Naive thymus-derived CD4-positive, alpha-beta T cell (primary cell): ENCODE results near the gene ZBTB7C. TPM values are rescaled to one million over a fixed set of nuclear protein-coding genes. Genes with fewer than 3 reads are reported as not detected.
A peak's percentile ranks its signal among the peaks of the same experiment; 100 is the strongest.

Source experiments
- ATAC-seq: fragments of 150-1000 bp; cut with Tn5 transposase; 2 replicates; pipeline ENCODE4 v1.10.0; 2021; ENCODE audit warnings: mild to moderate bottlenecking, moderate library complexity
- CTCF ChIA-PET: fragments of 350-600 bp; sonication (Branson Sonifier 250); formaldehyde crosslinking; loops from one replicate; lab custom pipeline; 2021; ENCODE audit warnings: antibody characterized with exemption; lab: Charles Lee
- POLR2A ChIA-PET: fragments of 350-600 bp; sonication (Branson Sonifier 250); formaldehyde crosslinking; loops from one replicate; lab custom pipeline; 2021; ENCODE audit warnings: antibody characterized with exemption, inconsistent platforms; lab: Charles Lee
- DNase-seq, 9 donors: peaks; one replicate each; pipeline versions ENCODE4 v3.0.0 to v3.0.0-alpha.2; 2020 to 2022; ENCODE audit warnings: mixed read lengths in 1 of 9
- H3K27ac ChIP-seq: one replicate; pipeline ENCODE4 v1.7.0; 2013; ENCODE audit warnings: mild to moderate bottlenecking, low read depth, low read length, moderate library complexity
- H3K27me3 ChIP-seq, 2 donors: one replicate each; pipeline ENCODE4 v1.7.0; 2013; ENCODE audit warnings: low read length in 2 of 2, mild to moderate bottlenecking in 2 of 2, moderate library complexity in 2 of 2; ENCODE audit not compliant: control insufficient read depth in 2 of 2, insufficient read depth in 2 of 2
- H3K36me3 ChIP-seq, 3 experiments: 1 replicate in 2 of 3; 2 replicates in 1 of 3; pipeline ENCODE4 v1.7.0; 2013; ENCODE audit warnings: low read length in 3 of 3, mild to moderate bottlenecking in 3 of 3, moderate library complexity in 1 of 3; ENCODE audit not compliant: insufficient read depth in 3 of 3, control insufficient read depth in 2 of 3
- H3K4me1 ChIP-seq, 2 donors: one replicate each; pipeline ENCODE4 v1.7.0; 2013; ENCODE audit warnings: low read length in 2 of 2, mild to moderate bottlenecking in 2 of 2, moderate library complexity in 1 of 2; ENCODE audit not compliant: control insufficient read depth in 2 of 2, insufficient read depth in 2 of 2
- H3K4me3 ChIP-seq: 2 replicates; pipeline ENCODE4 v1.7.0; 2013; ENCODE audit warnings: mild to moderate bottlenecking, low read length
- H3K9me3 ChIP-seq, 3 experiments: 1 replicate in 2 of 3; 2 replicates in 1 of 3; pipeline ENCODE4 v1.7.0; 2013; ENCODE audit warnings: low read length in 3 of 3; ENCODE audit not compliant: control insufficient read depth in 2 of 3
- H3K27ac Mint-ChIP-seq, 9 donors: one replicate each; pipeline ENCODE4 v1.8.0; 2020 to 2022; ENCODE audit warnings: mixed read lengths in 9 of 9, mild to moderate bottlenecking in 8 of 9, moderate library complexity in 5 of 9, inconsistent platforms in 2 of 9
- H3K27me3 Mint-ChIP-seq, 5 donors: one replicate each; pipeline ENCODE4 v1.8.0; 2021 to 2022; ENCODE audit warnings: mixed read lengths in 5 of 5, mild to moderate bottlenecking in 1 of 5
- H3K36me3 Mint-ChIP-seq, 5 donors: one replicate each; pipeline ENCODE4 v1.8.0; 2020 to 2022; ENCODE audit warnings: mixed read lengths in 5 of 5, mild to moderate bottlenecking in 3 of 5, inconsistent platforms in 1 of 5
- H3K4me1 Mint-ChIP-seq, 7 donors: one replicate each; pipeline ENCODE4 v1.8.0; 2020 to 2022; ENCODE audit warnings: mixed read lengths in 7 of 7, mild to moderate bottlenecking in 3 of 7, inconsistent platforms in 1 of 7
- H3K4me3 Mint-ChIP-seq, 10 donors: one replicate each; pipeline ENCODE4 v1.8.0; 2020 to 2022; ENCODE audit warnings: mild to moderate bottlenecking in 10 of 10, mixed read lengths in 10 of 10, moderate library complexity in 6 of 10, inconsistent platforms in 2 of 10
- H3K9me3 Mint-ChIP-seq, 11 donors: one replicate each; pipeline ENCODE4 v1.8.0; 2020 to 2022; ENCODE audit warnings: mixed read lengths in 11 of 11, mild to moderate bottlenecking in 4 of 11, inconsistent platforms in 1 of 11, moderate library complexity in 1 of 11
- intact Hi-C, 2 donors: fragments of 100-400 bp; cut with micrococcal nuclease; formaldehyde crosslinking; loops; one replicate each; pipeline ENCODE4 v1.15.1; 2023
- polyA plus RNA-seq, 2 donors: library from polyadenylated mRNA; unstranded; fragments of 300-500 nt; fragmentation: Illumina TruSeq; gene quantifications; one replicate each; pipeline ENCODE4 v1.2.3, GENCODE V29; 2021
- total RNA-seq, 6 experiments: library from RNA in 5 of 6; stranded (reverse) in 5 of 6; gene quantifications; 1 replicate in 5 of 6; 2 replicates in 1 of 6; pipeline ENCODE4 v1.2.3 and lab custom pipeline; 2021 to 2026

The ZBTB7C gene
- total and polyA plus RNA-seq, 7 experiments from 2014 or later, result 0.51 TPM; not detected in 6

GRCh38 chr18:48053881-48054816 is 355.0 kb downstream of the ZBTB7C start:
- no peaks in the 10 kb centered on the region for H3K36me3 Mint-ChIP-seq
- no peak overlapping the region for H3K4me3 Mint-ChIP-seq
- Histone ChIP-seq H3K9me3 (no peaks in the 10 kb centered on the region), H3K4me1 (no peaks in the 10 kb centered on the region), H3K36me3 (no peaks in the 10 kb centered on the region), H3K27me3 (no peaks in the 10 kb centered on the region), H3K27ac (no peak overlapping the region), H3K4me3 (no peak overlapping the region)
- H3K4me1 Mint-ChIP-seq, result no peaks in the 10 kb centered on the region
- intact Hi-C loops, result no loop called here
- ChIA-PET CTCF (no interaction called here), POLR2A (no interaction called here)
- DNase-seq (no peak), ATAC-seq (no peak)
- peaks cover 0 to 8% (median 0%) of the 10 kb centered on the region in 11 donors for H3K9me3 Mint-ChIP-seq
- peaks cover 45 to 58% (median 51%) of the 10 kb centered on the region in 5 donors for H3K27me3 Mint-ChIP-seq
- peak overlapping the region in 1 of 9 donors; percentile 81 for H3K27ac Mint-ChIP-seq

DNA sequence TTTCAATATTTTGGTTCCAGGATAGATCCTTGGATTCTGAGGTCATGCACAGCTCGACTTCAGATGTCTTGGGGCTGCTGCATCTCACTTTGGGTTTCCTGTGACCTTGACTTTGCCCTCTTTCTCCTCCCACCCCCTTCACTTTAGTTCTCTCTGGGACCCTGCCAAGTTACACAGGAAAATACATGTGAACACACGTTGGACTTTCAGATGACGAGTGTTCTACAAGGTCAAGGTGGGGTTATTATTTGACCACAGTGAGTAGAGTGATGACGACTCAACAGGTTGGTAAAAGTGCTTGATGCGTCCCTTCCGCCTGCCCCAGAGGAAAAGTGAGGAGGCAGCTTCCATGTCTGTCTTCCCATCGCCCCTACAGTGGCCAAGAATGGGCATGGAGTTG is 356.3 kb downstream of the ZBTB7C start:
- ChIA-PET CTCF (no interaction called here), POLR2A (no interaction called here)
- H3K27ac ChIP-seq, result no peak overlapping the region
- ATAC-seq (no peak), DNase-seq (no peak)
- no peaks in the 10 kb centered on the region for H3K4me1 ChIP-seq
- Mint-ChIP-seq H3K27me3 (peaks cover 39 to 51% (median 42%) of the 10 kb centered on the region in 5 donors), H3K4me1 (no peaks in the 10 kb centered on the region), H3K36me3 (no peaks in the 10 kb centered on the region), H3K27ac (no peak overlapping the region), H3K9me3 (peaks cover 0 to 8% (median 0%) of the 10 kb centered on the region in 11 donors), H3K4me3 (no peak overlapping the region)
- intact Hi-C loops, result no loop called here
- H3K9me3 ChIP-seq, result no peaks in the 10 kb centered on the region
- H3K36me3 ChIP-seq, result no peaks in the 10 kb centered on the region
- no peak overlapping the region for H3K4me3 ChIP-seq
- H3K27me3 ChIP-seq, result no peaks in the 10 kb centered on the region

DNA sequence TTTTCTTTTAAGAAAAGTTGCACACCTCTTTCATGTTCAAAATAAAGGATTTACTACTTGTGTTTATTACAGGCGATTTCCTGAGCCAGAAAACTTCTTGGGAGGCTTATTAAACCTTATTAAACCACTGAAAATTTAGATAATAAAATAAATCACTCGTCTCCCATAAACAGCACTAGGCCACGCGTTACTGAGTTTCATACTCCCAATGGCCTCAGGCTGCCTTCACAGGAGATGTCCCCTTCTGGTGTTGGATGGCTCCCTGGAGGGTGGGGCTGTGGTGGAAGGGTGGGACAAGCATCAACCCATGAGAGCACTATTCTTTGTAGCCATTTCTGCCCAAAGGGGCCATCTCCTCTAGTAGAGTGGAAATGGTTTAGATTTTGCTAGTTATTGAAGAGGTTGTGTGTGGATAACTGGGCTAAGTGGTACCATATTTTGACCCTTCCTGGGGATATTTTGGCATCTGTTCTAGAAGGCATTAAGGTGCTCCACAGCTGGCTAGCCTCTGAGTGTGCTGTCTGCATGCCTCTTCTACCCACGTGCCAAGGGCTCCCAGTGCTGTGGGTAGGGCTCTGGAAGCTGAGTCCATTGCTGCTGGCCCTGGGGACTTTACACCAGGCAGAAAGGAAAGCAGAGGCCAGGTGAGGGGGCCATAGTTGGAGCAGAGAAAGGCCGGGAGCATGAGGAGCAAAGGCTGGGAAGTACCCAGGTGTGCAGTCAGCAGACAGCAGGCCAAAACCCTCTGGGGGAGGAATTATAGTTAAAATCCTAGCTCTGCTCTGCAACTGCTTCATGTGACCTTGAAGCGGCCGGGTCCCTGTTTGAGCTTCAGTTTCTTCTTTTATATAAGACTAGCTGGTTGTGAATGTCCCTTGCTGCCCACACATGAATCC is 357.0 kb downstream of the ZBTB7C start:
- peaks cover 36 to 51% (median 46%) of the 10 kb centered on the region in 5 donors for H3K27me3 Mint-ChIP-seq
- Histone ChIP-seq H3K27ac (no peak overlapping the region), H3K4me1 (no peaks in the 10 kb centered on the region), H3K36me3 (no peaks in the 10 kb centered on the region), H3K27me3 (no peaks in the 10 kb centered on the region), H3K4me3 (no peak overlapping the region), H3K9me3 (no peaks in the 10 kb centered on the region)
- H3K9me3 Mint-ChIP-seq, result peaks cover 0 to 6% (median 0%) of the 10 kb centered on the region in 11 donors
- ChIA-PET POLR2A (no interaction called here), CTCF (interaction anchor here (0.6 kb wide), 1 partner anchor 33 kb away, joined by 3 read pairs; no protein-coding TSS in a partner anchor)
- no peaks in the 10 kb centered on the region for H3K36me3 Mint-ChIP-seq
- no peak for DNase-seq
- H3K27ac Mint-ChIP-seq, result no peak overlapping the region
- no peak for ATAC-seq
- no peak overlapping the region for H3K4me3 Mint-ChIP-seq
- intact Hi-C loops, result no loop called here
- H3K4me1 Mint-ChIP-seq, result no peaks in the 10 kb centered on the region

DNA sequence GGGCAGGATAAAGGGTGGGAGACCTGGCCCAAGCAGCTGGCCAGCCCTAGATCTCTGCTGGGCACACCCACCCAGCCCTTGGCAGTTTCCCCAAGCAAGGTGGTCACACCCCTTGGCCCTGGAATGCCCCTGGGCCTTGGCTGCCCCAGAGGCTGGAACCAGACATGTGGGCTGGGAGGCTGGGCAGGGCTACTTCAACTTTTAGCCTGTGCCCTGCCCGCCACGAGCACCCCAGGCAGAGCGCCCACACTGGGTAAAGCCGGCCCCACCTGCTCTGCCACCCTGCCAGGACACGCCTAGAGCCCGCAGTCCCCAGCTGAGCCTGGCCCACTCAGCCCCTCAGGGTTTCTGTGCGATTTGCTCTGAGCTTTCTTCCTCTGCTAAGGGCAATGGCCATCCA is 359.0 kb downstream of the ZBTB7C start:
- H3K27ac Mint-ChIP-seq, result no peak overlapping the region
- no peaks in the 10 kb centered on the region for H3K27me3 ChIP-seq
- DNase-seq (no peak), ATAC-seq (no peak)
- no peaks in the 10 kb centered on the region for H3K36me3 ChIP-seq
- peaks cover 22 to 44% (median 40%) of the 10 kb centered on the region in 5 donors for H3K27me3 Mint-ChIP-seq
- no peaks in the 10 kb centered on the region for H3K4me1 Mint-ChIP-seq
- ChIA-PET CTCF (interaction anchor here (0.7 kb wide), 1 partner anchor 182 kb away, joined by 3 read pairs; no protein-coding TSS in a partner anchor), POLR2A (no interaction called here)
- intact Hi-C loops, result no loop called here
- H3K4me1 ChIP-seq, result no peaks in the 10 kb centered on the region
- H3K27ac ChIP-seq, result no peak overlapping the region
- H3K4me3 ChIP-seq, result no peak overlapping the region
- peaks cover 0 to 10% (median 5%) of the 10 kb centered on the region in 11 donors for H3K9me3 Mint-ChIP-seq
- peaks cover 0 to 7% (median 0%) of the 10 kb centered on the region in 3 experiments for H3K9me3 ChIP-seq
- no peak overlapping the region for H3K4me3 Mint-ChIP-seq
- H3K36me3 Mint-ChIP-seq, result peaks cover 0 to 6% (median 0%) of the 10 kb centered on the region in 5 donors

DNA sequence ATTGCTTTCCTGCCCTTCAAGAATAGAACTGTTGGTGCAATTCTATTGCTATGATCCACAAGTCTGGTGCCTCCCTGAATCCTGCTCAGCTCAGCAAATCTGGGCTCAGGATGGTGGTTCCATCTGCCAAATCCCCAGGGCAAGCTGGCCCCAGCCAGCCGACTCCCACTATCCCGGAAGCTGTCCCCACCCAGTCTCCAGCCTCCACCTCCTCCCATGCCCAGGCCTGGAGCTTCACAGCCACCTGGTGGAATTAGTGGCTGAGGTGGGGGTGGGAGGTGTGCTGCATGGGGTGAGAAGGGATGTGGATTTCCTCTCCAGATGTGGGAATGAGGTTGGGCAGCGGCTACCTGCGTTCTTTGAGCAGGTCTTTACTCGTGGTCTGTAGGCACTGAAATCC is 359.4 kb downstream of the ZBTB7C start:
- H3K36me3 ChIP-seq, result no peaks in the 10 kb centered on the region
- peaks cover 0 to 10% (median 5%) of the 10 kb centered on the region in 11 donors for H3K9me3 Mint-ChIP-seq
- peaks cover 0 to 6% (median 0%) of the 10 kb centered on the region in 5 donors for H3K36me3 Mint-ChIP-seq
- no peak overlapping the region for H3K4me3 ChIP-seq
- no peak overlapping the region for H3K27ac ChIP-seq
- H3K4me3 Mint-ChIP-seq, result no peak overlapping the region
- ChIA-PET POLR2A (no interaction called here), CTCF (no interaction called here)
- intact Hi-C loops, result no loop called here
- peaks cover 20 to 41% (median 36%) of the 10 kb centered on the region in 5 donors for H3K27me3 Mint-ChIP-seq
- no peaks in the 10 kb centered on the region for H3K27me3 ChIP-seq
- no peaks in the 10 kb centered on the region for H3K4me1 Mint-ChIP-seq
- no peaks in the 10 kb centered on the region for H3K4me1 ChIP-seq
- no peak overlapping the region for H3K27ac Mint-ChIP-seq
- no peak for ATAC-seq
- no peak for DNase-seq
- H3K9me3 ChIP-seq, result peaks cover 0 to 7% (median 0%) of the 10 kb centered on the region in 3 experiments

DNA sequence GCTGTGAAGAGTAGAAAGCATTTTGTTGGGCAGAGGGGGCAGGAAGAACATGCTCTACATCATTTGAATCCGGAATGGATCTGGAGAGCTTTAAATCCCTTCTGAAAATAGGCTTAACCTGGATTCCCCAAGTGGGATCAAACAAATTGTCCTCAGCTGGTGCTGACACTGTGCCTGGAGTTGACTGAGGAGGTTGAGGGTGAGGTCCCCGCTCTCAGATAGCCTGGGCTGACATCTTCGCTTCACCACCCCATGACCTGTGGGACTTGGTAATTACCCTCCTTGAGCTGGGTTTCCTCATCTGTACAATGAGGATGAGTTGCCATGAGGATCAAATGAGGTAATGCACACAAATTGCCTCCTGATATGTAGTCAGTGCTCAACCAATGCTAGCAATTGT is 360.9 kb downstream of the ZBTB7C start:
- Mint-ChIP-seq H3K4me1 (no peaks in the 10 kb centered on the region), H3K36me3 (peaks cover 0 to 6% (median 0%) of the 10 kb centered on the region in 5 donors), H3K9me3 (peaks cover 0 to 16% (median 5%) of the 10 kb centered on the region in 11 donors), H3K4me3 (no peak overlapping the region), H3K27ac (no peak overlapping the region), H3K27me3 (peaks cover 6 to 33% (median 23%) of the 10 kb centered on the region in 5 donors)
- H3K4me1 ChIP-seq, result no peaks in the 10 kb centered on the region
- ChIA-PET CTCF (no interaction called here), POLR2A (no interaction called here)
- H3K27ac ChIP-seq, result no peak overlapping the region
- no peak overlapping the region for H3K4me3 ChIP-seq
- no peak for ATAC-seq
- no peaks in the 10 kb centered on the region for H3K36me3 ChIP-seq
- peaks cover 0 to 7% (median 0%) of the 10 kb centered on the region in 3 experiments for H3K9me3 ChIP-seq
- intact Hi-C loops, result no loop called here
- no peak for DNase-seq
- no peaks in the 10 kb centered on the region for H3K27me3 ChIP-seq
